HG03103 (cell line): Measurements from ENCODE around the gene MID1.

Experiments
- ATAC-seq: cut with Tn5 transposase; IDR thresholded peaks from one replicate; pipeline ENCODE4 v1.9.1; 2021; ENCODE audit warnings: low read depth; ENCODE audit not compliant: unreplicated experiment

The MID1 gene

DNA sequence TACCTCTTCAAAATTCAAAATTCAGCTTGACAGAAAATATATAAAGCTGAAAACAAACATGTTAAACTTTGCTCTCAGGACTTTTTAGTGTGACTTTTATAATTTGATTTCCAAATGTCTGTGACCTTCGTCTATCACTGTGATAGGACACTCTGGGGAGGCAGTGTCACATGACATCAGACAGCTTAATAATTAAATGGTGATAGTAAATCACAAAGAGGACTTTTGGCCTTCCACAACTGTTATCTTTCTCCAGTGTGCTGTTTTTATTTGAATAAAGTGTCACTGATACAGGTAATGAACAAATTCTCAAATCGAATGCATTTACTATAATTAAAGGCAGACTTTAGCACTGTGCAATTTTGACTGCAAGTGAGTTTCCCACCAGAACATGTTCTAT is 83.1 kb downstream of the MID1 start:
- no peak for ATAC-seq

DNA sequence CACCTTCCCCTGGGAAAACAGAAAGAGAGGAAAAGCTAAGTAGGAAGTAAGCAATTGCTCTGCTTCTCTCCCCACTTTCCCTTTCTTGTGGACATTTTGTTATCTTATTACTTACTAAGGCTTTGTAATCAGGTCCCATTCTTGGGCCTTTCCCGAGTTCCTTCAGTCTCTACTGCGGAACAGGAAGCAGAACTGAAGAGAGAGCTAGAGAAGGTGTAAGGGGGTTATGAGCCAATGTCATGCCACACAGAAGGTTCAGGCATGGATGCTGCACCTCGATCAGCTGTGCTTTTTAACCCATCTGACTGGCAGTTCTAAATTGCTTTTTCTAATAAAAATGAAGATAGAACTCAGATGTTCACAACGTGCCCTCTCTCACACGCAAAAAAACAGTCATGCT is 83.6 kb downstream of the MID1 start:
- ATAC-seq = no peak

DNA sequence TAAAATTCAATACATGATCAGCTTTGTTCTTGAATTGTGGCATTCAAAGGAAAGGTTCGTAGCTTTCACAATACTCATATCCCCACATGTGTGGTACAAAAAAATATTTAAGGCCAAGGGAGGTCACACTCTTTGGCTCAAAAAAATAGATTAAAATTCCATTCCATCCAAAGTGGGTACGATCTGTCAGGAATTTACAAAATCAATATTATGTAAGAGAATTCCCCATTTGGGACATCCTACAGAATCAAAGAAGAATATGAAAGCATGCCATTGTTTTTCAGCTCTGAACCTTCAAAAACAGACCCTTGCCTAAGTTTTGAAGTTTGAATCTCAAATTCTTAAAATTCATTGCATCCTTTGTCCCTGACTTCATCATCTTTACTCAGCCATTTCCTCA is 85.8 kb downstream of the MID1 start:
- ATAC-seq = no peak

DNA sequence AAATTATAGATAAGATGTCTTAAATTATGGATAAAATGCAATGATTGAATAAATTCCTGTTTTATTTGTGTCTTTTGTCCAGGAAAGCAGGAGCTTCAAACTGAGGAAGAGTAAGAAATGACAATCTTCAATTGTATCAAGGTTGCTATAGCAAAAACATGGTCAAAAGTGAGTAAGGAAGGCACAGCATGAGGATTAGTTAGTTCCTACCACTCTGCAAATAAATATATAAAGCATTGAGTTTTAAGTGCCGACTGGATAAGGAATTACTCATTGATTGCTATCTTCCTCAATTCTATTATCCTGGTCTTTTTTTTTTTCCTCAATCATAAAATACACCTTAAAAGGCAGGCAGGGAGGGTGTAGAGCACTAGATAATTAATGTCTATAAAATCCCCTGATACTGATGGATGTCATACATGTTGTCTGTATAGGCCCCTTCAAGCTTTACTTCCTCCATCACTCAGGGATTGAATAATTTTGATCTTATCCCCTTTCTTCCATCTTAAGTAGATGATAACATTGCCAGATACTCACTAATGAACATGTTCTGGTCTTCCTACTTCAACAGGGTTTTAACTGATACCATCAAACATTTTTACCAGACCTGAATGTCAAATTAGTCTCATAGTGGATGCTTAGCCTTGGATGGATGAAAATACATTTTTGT is 86.6 kb downstream of the MID1 start:
- ATAC-seq = no peak

DNA sequence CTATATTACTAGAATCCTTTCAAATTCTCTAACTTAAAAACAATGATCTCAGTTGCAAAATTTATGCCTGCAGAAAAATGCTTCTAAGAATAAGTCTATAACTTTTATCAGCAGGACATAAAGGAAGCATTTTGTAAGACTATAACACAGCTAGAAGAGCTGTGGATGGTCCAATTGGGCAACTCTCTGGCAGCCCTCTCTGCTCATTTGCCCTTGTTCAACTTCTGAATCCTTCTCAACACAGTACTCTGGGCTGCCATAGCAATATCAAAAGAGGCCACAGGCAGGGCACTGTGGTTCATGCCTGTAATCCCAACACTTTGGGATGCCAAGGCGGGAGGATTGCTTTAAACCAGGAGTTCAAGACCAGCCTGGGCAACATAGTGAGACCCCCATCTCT is 88.5 kb downstream of the MID1 start:
- ATAC-seq = no peak

DNA sequence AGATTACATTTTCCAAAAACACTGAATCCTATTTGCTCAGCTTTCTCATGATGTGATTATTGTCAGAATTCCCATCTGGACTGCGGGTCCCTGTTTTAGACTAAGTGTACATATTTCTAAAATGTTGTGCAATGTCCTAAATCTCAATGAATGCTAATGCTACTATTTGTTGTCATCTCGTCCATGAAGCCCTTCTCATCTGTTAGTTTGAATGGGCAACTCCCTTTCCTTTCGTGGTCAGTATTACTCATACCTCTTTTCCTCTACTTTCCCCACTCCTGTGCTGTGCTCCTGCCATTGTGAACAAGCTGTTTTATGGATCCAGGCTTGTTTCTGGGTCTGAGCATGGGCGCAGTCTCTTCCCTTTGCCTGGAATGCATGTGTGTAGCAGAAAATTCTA is 91.0 kb downstream of the MID1 start:
- ATAC-seq = no peak

DNA sequence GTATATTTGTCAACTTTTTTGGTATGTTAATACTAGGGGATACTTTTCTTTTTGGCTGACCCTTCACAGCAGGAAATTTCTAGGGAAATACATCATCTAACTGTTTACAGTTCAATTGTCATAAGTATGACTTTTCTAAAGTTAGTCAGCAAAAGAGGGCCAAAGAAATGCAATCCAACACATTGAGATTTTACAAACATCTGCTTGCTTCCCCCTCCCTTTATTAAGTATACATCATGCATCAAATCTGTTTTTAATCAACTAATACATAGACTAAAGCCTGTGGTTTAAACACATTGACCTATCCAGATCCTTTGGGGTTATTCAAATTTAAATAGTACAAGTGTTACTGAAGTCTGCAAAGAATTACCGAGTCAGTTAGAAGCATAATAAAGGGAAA is 93.9 kb downstream of the MID1 start:
- ATAC-seq = no peak

DNA sequence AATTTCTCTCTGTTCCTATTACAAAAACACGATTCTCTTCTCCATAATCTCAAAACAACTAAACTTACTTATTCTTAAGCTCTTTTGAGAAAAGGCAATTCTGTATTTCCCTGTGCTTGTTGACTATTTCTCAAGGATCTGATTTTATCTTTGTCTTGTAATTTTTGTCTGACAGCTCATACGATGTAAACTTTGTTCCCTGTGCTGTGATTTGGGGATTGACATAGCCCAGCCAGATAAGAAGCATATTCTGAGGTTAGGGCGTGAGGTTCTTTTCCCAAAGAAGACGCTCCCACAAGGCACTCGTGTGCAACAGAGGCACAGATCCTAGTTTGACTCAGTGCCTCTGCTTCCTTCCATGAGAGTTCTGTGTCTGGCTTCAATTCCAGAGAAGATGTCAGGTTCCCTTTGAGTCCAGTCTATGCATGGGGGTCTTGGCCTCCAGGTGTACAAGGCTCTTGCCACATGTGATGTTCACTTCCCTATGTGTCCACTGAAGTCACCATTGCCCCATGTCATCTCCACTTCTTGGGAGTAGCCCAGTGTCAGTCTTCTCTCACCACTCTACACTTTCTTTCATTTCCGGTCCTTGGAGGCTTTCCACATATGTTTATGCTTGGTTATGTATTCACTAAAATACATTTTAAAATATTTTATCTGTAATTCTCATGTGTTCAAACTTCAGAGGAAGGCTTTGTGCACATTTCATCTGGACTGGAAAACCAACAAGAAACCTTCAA is 94.8 kb downstream of the MID1 start:
- no peak for ATAC-seq

DNA sequence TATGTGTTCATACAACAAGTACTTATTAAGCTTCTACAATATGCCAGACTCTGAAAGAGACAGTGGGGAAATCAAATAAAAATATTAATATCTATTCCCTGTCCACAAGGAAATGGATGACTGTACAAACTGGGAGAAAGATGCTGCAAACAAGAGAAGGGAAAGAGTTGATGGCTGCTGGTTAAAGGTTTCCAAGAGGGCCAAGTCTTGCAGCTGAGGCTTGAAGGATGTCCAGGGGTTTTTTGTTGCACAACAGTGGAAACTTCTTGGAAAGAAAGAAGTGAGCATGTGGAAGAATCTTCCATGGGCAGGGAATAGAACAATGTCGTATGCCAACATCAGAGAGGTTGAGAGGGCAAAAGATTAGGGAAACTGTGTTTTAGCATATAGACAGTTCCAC is 95.8 kb downstream of the MID1 start:
- no peak for ATAC-seq

DNA sequence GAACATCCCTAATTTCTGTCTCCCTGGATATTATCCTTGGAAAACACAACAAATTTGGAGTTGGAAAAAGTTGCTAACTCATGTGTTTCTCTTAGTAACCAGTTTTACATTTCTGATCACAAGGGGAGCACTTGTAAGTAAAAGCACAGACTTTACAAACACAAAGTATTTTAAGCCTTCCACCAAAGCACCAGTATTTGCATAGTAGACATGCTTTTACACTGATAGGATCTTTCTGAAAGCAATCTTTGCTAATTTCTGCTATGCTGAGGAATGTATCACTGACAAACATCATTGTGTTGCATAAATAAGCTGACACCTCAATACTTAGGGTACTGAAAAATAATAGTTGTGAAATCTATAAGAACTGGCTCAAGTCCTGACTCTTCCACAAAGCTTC is 100.6 kb downstream of the MID1 start:
- ATAC-seq = no peak

DNA sequence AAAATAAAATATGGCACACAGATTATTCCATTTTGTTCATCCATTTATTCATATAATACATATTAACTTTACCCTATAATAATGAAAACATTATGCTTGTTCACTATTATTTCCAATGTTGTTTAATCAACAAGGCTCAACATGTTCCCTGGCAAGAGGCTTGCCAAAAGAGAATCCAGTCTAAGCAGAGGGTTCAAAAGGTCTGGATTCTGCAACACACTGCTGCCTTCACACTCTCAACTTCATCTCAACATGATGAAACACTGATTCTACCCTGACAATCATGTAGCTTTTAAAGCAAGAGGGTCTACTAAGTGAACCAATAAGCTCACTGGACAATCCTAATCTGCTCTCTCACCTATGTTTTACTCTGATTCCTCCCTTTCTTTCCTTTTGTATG is 101.1 kb downstream of the MID1 start:
- ATAC-seq = no peak

DNA sequence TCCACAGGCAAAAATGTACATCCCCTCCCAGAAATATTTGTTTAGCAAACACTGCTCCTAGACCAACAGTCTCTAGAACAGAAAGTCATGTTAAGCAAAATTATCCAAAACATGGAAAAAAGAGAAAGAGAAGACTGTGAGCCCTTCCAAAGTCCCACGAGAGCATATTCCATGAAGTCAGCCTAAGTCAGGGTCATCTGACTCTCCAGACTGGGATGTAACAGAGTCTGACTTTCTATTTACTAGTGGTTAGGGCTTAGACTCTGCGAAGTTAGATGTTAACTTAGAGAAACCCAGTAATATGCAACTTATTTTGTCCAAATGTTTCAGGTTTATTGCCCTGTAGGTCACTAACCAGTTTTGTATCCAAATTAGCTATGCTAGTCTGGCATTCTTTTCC is 102.3 kb downstream of the MID1 start:
- ATAC-seq = no peak

DNA sequence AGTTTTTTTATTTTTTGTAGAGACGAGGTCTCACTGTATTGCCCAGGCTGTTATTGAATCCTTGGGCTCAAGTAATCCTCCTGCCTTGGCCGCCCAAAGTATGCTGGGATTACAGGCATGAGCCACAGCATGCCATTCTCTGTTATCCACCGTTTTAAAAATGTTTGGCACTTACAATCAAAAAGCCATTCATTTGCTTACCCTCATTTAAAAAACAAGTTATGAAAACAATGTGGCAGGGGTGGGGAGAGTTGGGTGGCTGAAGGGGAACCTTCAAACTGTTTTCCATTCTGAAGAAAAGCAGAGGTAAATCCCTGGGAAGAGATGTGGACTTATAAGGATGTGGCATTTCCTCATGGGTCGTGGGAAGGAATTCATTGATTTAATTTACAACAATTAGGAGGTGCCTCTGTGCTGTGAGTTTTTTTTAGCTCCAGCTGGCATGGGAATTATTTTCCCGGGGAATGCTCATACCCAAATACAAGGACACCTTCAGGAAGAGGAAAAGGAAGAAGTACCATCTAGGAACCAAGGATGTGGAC is 103.5 kb downstream of the MID1 start:
- no peak for ATAC-seq

DNA sequence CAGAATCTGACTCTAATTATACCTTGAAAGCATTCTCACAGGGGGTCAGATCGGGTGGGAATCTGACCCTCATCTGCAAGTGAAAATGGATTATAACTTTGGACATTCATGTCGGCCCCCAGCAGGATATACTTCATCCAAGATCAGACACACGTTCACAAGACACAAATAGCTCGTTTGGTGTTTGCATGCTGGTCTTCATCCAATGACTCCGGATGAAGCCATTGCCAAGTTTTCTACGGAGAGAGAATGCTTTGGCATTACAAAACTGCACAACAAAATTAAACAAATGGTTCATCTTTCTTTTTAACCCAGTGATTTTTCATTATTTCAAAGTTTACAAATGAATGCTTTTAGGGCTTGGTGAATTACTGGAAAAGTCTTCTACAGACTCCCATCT is 105.5 kb downstream of the MID1 start:
- no peak for ATAC-seq

DNA sequence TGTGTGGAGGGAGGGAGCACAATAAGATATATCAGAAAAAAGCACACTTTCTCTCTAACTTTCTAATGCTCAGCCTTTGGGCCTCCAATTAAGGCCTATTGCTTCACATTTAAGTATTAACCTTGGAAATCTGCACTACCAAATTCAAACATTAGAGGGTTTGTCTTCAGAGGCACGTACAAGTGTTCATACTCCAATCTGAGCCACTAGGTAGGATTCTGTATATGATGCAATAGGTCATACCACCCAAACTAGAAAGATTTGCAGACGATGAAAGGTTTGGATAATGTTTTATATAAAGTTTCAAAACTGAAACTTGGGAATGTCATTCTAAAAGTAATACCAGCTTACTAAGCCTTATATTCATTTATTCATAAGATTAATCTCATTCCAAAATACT is 106.4 kb downstream of the MID1 start:
- ATAC-seq = no peak

DNA sequence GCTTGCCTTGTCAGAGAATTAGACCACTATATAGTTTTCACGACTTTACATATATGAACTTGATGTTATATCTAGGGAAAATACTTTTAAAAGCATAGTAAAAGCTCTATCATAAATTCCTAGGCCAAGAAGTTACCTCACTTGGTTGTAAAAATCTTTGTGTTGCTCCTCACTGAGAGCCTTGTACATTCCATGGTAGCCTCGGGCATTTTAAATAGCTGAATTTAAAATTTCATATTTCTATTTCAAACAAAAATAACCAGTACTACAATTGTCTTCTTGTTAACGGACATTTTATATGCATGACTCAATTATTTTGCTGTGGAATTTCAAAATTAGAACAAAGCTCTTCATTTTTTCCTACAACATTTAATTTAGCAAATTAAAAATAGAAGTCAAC is 107.6 kb downstream of the MID1 start:
- no peak for ATAC-seq

DNA sequence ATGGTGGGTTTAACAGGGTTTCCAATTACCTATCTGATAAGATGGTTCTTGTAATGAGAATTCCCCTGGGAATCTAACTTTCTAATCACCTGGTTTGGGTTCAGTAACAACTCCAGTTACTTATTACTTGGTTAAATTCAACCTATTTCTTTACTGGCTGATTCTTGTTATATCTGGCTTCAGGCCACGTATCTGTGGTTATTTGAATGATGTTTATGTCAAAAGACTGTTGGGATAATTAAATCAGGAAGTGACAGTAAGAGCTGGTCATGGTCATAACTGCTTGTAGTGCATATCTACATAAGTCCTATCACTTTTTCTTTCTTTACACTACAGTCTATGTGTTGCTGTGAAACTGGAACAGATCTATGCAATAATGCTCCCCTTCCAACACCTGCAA is 108.1 kb downstream of the MID1 start:
- ATAC-seq = no peak

DNA sequence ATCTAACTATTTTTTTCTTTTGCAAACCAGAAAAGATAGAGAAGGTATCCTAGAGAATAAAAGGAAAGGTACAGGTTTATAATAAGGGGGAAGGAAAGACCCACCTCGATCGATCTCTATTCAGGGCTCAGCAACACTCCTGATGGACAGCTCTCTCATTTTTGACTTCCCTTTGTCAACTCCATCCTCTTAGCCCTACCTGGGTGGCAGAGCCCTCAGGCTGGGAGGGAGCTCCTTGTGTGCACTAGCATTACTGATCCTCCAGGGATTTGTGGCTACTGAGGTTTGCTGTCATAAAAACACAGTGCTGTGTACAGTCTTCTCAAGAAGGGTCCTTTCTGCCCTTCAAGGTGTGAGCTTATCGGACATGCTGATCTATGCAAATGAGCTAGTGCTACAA is 111.0 kb downstream of the MID1 start:
- ATAC-seq = no peak

DNA sequence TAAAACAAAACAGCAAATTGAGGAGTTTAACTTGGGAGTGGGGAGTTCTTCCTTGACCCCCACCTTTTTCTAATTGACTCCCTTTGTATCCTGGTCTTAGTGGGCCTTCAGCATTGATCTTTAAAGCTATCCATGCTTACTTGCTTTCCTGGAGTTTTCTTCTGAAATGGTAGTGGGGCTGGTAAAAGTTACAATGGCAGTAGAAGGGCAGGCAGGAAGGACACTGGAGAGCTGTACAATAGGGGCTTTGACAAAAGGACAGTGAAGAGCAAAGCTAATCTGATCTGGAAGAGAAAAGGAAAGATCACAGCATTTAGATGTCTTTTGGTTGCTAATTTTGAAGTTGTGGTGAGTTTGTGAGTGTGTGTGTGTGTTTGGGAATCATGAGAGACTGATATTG is 111.5 kb downstream of the MID1 start:
- no peak for ATAC-seq

DNA sequence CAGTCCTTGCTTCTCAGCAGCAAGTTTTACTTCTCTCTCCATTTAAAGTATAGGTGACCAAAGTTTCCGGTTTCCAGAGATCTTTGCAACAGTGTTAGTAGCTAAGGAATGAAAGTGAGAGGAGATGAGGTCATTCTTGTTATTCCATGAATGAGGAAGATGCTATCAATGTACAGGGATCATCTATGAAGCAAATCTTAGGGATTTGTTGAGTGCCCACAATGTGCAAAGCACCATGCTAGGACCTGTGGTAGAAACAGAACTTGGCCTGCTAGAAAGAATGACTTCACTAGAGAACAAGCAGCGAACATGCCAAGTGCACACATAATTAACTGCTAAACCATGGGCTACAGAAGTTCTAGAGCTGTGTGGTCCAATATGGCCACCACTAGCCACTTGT is 112.5 kb downstream of the MID1 start:
- ATAC-seq = no peak

DNA sequence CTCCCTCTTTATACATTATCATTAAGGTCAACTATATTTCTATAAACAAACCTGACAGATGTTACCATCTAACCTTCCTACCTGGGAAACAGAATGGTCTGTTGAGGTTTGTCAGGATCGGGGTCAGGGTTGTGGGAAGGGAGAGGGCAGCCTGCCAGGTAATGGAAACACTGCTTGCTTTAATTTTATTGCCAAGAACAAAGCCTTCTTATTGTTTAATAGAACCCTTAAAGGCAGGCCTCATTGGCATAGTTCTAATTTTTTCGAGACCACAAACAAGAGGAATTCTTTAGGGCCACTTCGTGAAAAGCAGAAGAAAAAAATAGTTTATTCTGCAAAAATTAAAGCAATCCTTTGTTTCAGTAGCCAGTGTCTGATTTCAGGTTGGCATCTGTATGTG is 113.2 kb downstream of the MID1 start:
- no peak for ATAC-seq

DNA sequence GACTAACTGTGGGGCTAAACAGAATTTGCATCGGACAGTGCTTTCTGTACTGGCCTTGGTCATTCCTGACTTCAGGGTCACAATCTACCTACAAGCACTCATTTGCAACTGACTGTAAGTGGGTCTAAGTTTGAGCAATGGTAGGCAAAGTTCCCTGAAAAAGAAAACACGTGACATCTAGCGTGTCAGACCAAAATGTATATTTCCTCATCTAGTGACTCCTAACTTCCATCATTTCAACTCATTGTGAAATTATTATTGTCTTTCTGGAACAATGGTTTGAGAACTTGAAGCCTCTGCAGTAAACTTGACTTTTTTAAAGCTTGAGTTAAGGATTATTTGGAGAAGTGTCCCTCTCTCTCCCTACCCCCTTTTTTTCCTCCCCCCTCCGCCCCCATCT is 113.6 kb downstream of the MID1 start:
- ATAC-seq = no peak
